Right kidney (tissue), 1 donor: Measurements from ENCODE around the gene DPYD.

Experiments used
- DNase-seq: peaks from one replicate; pipeline ENCODE4 v3.0.0-alpha.2; 2016

DPYD gene

GRCh38 chr1:97424209-97424608 is 496.6 kb downstream of the DPYD start:
- no peak for DNase-seq

GRCh38 chr1:97423403-97423802 is 497.4 kb downstream of the DPYD start:
- no peak for DNase-seq

GRCh38 chr1:97417661-97418060 is 503.2 kb downstream of the DPYD start:
- no peak for DNase-seq

GRCh38 chr1:97414682-97415312 is 506.0 kb downstream of the DPYD start:
- no peak for DNase-seq

- DNase-seq = no peak
Measured at GRCh38 chr1:97412737-97413136, 508.1 kb downstream of the DPYD start.

- DNase-seq = no peak
Measured at GRCh38 chr1:97412166-97412565, 508.7 kb downstream of the DPYD start.

- DNase-seq = no peak
Measured at GRCh38 chr1:97396463-97396862, 524.4 kb downstream of the DPYD start.

GRCh38 chr1:97392701-97393100 is 528.1 kb downstream of the DPYD start:
- no peak for DNase-seq

GRCh38 chr1:97385536-97386277 is 535.1 kb downstream of the DPYD start:
- no peak for DNase-seq

- no peak for DNase-seq
Measured at GRCh38 chr1:97384294-97384968, 536.4 kb downstream of the DPYD start.

GRCh38 chr1:97383797-97384196 is 537.0 kb downstream of the DPYD start:
- no peak for DNase-seq

GRCh38 chr1:97382206-97382605 is 538.6 kb downstream of the DPYD start:
- DNase-seq = no peak

- no peak for DNase-seq
Measured at GRCh38 chr1:97379387-97380075, 541.3 kb downstream of the DPYD start.

- no peak for DNase-seq
Measured at GRCh38 chr1:97378596-97378995, 542.2 kb downstream of the DPYD start.

GRCh38 chr1:97377432-97378034 is 543.3 kb downstream of the DPYD start:
- no peak for DNase-seq

- no peak for DNase-seq
Measured at GRCh38 chr1:97373000-97373399, 547.8 kb downstream of the DPYD start.

GRCh38 chr1:97372531-97372930 is 548.3 kb downstream of the DPYD start:
- DNase-seq = no peak

GRCh38 chr1:97368296-97368695 is 552.5 kb downstream of the DPYD start:
- no peak for DNase-seq

- DNase-seq = no peak
Measured at GRCh38 chr1:97366984-97367383, 553.9 kb downstream of the DPYD start.

- DNase-seq = no peak
Measured at GRCh38 chr1:97365026-97365425, 555.8 kb downstream of the DPYD start.

GRCh38 chr1:97364086-97364485 is 556.7 kb downstream of the DPYD start:
- no peak for DNase-seq

- no peak for DNase-seq
Measured at GRCh38 chr1:97356309-97356708, 564.5 kb downstream of the DPYD start.
